NCI-H446 (cell line): ENCODE data around the gene COL4A1.
"Not testable (repeated sequence)": the region's sequence is repeated elsewhere in the genome, so short reads cannot be mapped to it uniquely, and the experiment has no call there.

Experiments
- DNase-seq, 2 experiments: peaks; one replicate each; lab custom pipeline; 2025; lab: John Stamatoyannopoulos, UW

Gene COL4A1

DNA sequence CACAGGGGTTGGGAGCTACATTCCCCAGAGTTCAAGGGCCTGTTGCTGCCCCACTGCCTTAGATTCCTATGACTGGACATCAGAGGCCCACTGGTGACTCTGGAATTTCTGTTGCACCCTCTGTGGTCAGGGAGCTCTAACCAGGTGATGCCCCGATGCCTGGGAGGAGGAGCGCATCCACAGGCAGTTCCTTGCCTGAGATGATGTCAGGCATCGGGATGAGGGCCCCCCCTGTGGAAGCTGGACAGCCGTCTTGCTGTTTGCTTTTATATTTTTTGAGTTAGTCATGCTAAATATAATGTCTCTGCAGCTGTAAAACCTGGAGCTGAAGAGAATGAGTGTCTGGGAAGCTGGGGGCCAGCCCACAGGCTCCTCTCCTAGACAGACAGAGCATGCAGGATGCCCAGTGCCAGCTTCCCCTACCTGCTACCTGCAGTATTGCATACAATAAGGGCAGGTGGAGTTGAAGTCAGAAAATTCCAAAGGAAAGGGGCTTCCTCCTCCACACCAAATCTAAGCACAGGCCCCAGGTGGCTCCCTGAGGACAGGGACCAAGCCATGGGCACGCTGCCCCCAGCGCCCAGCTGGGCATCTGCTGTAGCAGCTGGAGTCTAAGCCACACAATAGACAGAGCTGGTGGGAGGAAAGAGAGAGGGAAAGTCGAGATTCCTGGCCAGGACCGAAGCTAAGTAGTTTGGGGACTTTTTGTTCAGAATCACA, 16.4 kb upstream of the COL4A1 start:
- DNase-seq: no peak

GRCh38 chr13:110322828-110323171, 15.8 kb upstream of the COL4A1 start:
- no peak for DNase-seq

DNA sequence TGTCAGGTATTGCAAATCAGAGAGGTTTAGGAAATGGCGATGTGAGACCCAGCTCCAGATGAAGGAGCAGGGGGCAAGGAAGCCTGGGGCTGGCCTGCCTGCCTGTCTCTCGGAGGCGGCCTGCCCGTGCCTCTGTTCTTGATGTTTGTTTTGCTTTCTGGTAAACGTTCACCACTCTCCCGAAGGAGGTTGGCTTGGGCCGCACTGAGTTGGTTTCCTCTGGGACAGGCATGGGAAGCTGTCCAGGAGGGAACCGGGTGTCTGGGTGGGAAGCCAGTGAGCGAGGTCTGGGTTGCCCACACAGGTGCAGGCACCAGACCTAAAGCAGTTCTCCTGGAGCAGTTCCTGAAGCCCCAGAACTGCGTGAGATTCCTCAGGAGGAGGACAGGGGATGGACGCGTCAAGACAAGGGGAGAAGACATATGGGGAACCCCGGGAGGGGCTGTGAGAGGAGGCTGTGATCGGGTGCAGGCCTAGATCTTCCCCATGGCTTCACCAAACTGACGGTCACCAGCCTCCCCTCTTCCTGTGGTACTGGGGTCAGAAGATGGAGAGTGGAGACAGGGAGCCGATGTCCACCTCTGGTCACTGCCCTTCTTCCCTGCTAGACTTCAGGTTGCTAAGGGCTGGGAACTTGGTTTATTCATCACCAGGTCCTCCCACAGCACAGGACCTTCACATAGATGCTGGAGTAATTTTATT, 15.3 kb upstream of the COL4A1 start:
- DNase-seq: no peak

- DNase-seq: not testable (repeated sequence)
Measured at GRCh38 chr13:110321573-110321972, 14.6 kb upstream of the COL4A1 start.

- DNase-seq: no peak
Measured at GRCh38 chr13:110320645-110321044, 13.7 kb upstream of the COL4A1 start.

GRCh38 chr13:110319774-110320509, 13.0 kb upstream of the COL4A1 start:
- DNase-seq: no peak

- DNase-seq: no peak
Measured at GRCh38 chr13:110319397-110319773, 12.4 kb upstream of the COL4A1 start.

DNA sequence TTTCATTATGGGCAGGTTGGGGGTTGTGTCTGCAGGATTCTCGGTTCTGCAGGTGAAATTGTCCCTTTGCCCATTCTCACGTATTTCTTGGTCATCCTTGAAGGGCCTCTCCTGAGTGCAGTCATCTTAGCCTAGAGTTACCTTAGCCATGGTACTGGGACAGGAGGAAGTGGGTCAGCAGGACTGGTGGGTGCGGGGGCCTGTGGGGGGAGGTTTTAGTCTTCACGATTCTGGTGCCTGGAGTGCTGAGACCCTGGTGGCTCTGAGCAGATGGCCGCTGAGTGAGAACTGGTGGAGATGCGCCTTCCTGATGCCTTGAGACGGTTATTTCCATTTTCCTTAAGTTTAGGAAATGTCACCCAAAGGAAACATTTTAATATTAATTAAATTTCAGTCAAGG, 12.0 kb upstream of the COL4A1 start:
- DNase-seq: no peak

GRCh38 chr13:110317496-110318195, 10.7 kb upstream of the COL4A1 start:
- no peak for DNase-seq

- DNase-seq: no peak
Measured at GRCh38 chr13:110317093-110317492, 10.1 kb upstream of the COL4A1 start.

- no peak for DNase-seq
Measured at GRCh38 chr13:110316196-110316595, 9.2 kb upstream of the COL4A1 start.

DNA sequence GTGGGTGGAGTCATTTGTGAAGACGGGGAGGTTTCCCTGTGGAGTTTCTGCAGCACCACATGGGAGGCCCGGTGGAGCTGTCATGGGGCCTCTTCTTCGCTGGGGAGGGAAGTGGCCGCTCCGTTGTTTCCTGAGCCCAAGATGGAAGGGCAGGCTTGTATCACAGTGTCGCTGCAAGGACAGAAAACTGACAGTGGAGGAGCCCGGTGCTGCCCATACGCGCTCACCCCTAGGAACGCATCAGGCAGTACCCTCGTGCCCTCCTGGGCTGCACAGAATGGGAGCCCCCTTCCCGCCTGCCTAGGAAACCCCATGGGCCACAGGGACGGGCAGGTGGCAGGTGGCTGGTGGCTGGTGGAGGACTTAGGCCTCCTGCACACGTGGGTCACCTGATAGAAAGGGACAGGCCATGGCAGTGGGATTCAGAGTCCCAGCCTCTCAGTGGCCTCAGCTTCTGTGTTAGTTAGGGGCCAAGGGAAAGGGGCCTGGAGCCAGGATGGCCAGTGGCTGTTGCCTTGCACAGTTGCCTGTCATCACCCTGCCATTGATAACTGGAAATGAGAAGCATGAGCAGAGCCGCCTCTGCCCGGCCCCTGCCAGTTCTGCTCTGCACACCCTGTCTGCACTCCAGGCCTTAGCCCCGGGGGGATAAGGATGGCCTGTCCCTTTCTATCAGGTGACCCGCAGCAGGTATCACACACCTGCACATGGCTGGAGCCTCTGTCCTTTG, 7.7 kb upstream of the COL4A1 start:
- no peak for DNase-seq

GRCh38 chr13:110313733-110314132, 6.8 kb upstream of the COL4A1 start:
- DNase-seq: not testable (repeated sequence)

DNA sequence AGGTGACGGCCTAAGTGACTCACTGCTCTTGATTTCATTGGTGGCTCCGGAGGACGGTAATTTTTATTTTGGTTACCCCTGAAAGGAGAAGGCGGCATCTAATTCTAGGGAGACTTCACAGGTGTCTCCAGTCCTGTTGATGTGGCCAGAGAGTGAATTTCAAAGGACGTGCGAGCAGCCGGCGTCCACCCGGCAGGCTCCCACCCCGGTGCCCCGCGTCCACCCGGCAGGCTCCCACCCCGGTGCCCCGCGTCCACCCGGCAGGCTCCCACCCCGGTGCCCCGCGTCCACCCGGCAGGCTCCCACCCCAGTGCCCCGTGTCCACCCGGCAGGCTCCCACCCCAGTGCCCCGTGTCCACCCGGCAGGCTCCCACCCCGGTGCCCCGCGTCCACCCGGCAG, 6.3 kb upstream of the COL4A1 start:
- DNase-seq: not testable (repeated sequence)

DNA sequence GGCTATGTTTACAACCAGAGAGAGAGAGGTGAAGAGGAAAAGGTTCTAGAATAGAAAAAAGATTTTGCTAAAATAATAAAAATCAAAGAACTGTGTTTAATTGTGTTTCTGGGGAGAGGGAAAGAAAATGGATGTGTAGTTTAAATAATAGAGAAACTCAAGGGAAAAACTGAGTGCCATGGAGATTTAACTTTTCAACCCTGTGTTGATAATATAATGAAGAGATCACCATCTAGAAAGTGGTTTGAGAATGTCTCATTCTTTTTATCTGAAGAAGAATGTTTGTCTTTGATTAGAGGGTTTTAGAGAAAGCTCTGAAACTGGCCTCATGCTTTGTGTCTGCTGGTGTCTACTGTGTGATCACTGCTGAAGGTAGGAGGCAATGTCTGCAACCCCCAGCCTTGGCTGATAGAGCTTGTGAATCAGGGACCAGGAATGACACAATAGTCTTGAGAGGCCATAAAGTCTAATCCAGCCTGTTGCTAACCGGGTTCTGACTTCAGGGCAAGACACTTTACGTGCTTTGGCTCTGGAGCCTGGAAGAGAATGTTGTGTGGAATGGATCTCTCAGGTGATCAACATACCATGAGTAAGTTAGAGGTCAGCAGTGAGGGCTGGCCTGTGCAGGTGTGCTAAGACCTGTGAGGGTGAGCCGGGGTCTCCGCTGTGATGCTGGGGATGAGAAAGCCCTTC, 5.5 kb upstream of the COL4A1 start:
- DNase-seq: no peak

GRCh38 chr13:110311443-110312338, 4.7 kb upstream of the COL4A1 start:
- DNase-seq: no peak

DNA sequence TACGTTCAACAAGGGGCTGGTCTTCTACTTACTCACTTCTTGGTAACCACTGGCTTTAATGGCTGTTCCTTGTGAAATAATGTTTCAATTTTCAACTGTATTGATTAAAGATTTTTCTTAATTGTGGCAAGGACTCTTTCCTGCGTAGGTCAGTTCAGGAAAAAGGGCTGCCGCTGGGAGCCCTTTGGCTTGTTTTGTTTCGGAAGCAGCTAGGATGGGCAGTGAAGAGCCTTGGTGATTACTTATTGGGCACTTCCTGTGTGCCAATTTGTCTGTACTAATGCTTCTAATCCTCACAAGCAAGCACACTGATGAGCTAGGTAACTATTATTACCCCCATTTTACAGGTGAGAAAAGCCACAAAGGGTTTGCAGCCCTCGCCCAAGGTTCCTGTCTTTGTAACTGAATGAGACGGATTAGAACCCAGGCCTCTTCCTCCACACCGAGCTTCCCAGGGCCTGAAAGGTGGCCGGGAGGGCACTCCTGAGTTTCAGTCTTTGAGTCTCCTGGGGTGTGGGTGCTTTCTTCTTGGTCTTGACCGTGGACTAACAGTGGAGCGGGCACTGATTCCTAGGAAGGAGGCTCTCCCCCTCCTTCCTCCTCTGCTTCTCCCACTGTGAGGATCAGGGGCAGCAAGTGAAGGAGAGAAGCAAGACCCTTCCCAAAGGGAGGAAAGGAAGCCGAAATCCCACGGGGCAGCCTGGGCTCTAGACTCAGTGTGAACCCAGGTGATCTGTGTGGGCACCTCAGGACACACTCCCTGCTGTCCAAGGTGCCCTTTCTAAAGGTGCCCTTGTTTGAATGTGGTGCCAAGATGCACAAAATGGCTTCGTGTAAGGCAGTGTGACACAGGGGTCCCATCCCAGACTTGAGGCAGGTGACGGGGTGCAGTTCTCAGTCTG, 3.8 kb upstream of the COL4A1 start:
- DNase-seq: no peak

DNA sequence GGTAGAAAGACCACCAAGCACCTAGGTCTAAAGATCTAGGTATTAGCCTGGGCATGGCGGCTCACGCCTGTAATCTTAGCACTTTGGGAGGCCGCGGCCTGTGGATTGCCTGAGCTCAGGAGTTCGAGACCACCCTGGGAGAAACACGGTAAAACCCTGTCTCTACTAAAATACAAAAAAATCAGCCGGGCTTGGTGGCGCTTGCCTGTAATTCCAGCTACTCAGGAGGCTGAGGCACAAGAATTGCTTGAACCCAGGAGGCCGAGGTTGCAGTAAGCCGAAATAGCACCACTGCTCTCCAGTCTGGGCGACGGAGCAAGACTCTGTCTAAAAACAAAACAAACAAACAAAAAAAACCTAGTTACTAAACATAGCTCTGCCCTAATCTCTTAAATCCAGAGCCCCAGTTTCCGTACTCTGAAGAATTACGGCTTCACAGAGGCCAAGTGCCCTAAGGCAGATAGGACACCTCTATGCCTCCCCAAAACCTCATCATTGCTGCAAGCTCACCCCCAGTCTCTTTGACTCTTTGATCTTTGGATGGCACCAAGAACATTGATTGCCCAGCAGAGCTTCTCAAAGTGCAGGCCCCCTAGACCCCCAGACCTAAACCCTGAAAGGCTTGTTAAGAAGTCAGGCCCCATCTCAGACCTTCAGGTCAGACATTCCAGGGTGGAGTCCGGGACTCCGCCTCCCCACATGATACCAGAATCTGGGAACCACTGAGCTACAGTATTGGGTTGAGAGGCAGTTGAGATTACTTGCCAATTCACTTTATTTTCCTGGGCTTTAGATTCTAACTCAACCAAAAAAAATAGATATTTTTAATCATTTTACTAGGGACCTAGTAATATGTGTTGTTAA, 2.9 kb upstream of the COL4A1 start:
- no peak for DNase-seq
